ENCODE data around the gene NHERF2.

NHERF2 gene

GRCh38 chr16:2022723-2023091, 4.0 kb upstream of the NHERF2 start:
- TF ChIP-seq CTCF (IDR thresholded peaks at IDR 0.05): no peak
- Mint-ChIP-seq H3K27me3 (ENCODE audit: low read depth, poor library complexity) (peaks cover 51% of the 10 kb centered on the region), H3K36me3 (ENCODE audit: low read depth) (no peaks in the 10 kb centered on the region), H3K4me3 (peak overlapping the region; percentile 70), H3K4me1 (peaks cover 30% of the 10 kb centered on the region), H3K9me3 (no peaks in the 10 kb centered on the region), H3K27ac (peak overlapping the region; percentile 71)
- DNase-seq: peak; percentile 69

- H3K9me3 Mint-ChIP-seq: no peaks in the 10 kb centered on the region
- DNase-seq: peak; percentile 99
- no peaks in the 10 kb centered on the region for H3K36me3 Mint-ChIP-seq (ENCODE audit: low read depth)
- peak overlapping the region; percentile 85 for H3K27ac Mint-ChIP-seq
- H3K4me3 Mint-ChIP-seq: peak overlapping the region; percentile 81
- H3K27me3 Mint-ChIP-seq (ENCODE audit: low read depth, poor library complexity): peaks cover 53% of the 10 kb centered on the region
- peaks cover 30% of the 10 kb centered on the region for H3K4me1 Mint-ChIP-seq
- peak; percentile 95 for TF ChIP-seq CTCF (IDR thresholded peaks at IDR 0.05)
Observed at GRCh38 chr16:2023092-2024031, 3.3 kb upstream of the NHERF2 start.

- no peaks in the 10 kb centered on the region for H3K36me3 Mint-ChIP-seq (ENCODE audit: low read depth)
- no peak overlapping the region for H3K27ac Mint-ChIP-seq
- peaks cover 54% of the 10 kb centered on the region for H3K27me3 Mint-ChIP-seq (ENCODE audit: low read depth, poor library complexity)
- peaks cover 34% of the 10 kb centered on the region for H3K4me1 Mint-ChIP-seq
- TF ChIP-seq CTCF (IDR thresholded peaks at IDR 0.05): no peak
- DNase-seq: no peak
- peak overlapping the region; percentile 67 for H3K4me3 Mint-ChIP-seq
- H3K9me3 Mint-ChIP-seq: no peaks in the 10 kb centered on the region
Observed at GRCh38 chr16:2024032-2024420, 2.7 kb upstream of the NHERF2 start.

GRCh38 chr16:2025251-2025650, 1.5 kb upstream of the NHERF2 start:
- H3K9me3 Mint-ChIP-seq: no peaks in the 10 kb centered on the region
- no peaks in the 10 kb centered on the region for H3K36me3 Mint-ChIP-seq (ENCODE audit: low read depth)
- H3K27me3 Mint-ChIP-seq (ENCODE audit: low read depth, poor library complexity): peaks cover 57% of the 10 kb centered on the region
- H3K4me1 Mint-ChIP-seq: peaks cover 35% of the 10 kb centered on the region
- TF ChIP-seq CTCF (IDR thresholded peaks at IDR 0.05): no peak
- DNase-seq: no peak
- H3K4me3 Mint-ChIP-seq: no peak overlapping the region
- no peak overlapping the region for H3K27ac Mint-ChIP-seq

- Mint-ChIP-seq H3K4me1 (peaks cover 35% of the 10 kb centered on the region), H3K4me3 (peak overlapping the region; percentile 54), H3K27me3 (ENCODE audit: low read depth, poor library complexity) (peaks cover 50% of the 10 kb centered on the region), H3K27ac (no peak overlapping the region), H3K36me3 (ENCODE audit: low read depth) (no peaks in the 10 kb centered on the region), H3K9me3 (no peaks in the 10 kb centered on the region)
- no peak for DNase-seq
- no peak for TF ChIP-seq CTCF (IDR thresholded peaks at IDR 0.05)
Observed at GRCh38 chr16:2025878-2026460, 733 bp upstream of the NHERF2 start.
